Liver (tissue), 3 donors: ENCODE measurements around the gene CHSY1.

Experiments used
- EGR1 ChIP-seq, 2 donors: IDR thresholded peaks; 2 replicates each; pipeline ENCODE4 v1.6.1; 2016 to 2018; ENCODE audit warnings: antibody characterized with exemption in 2 of 2, low read depth in 2 of 2
- TF ChIP-seq, protein P1 (sequence below): fragments of 150-350 bp; IDR thresholded peaks from 2 replicates; pipeline ENCODE4 v1.5.1; 2017; ENCODE audit warnings: improper control_type of control experiment, low read depth, low read length; ENCODE audit not compliant: missing input control
- donor health status: healthy.
- donor health status: healthy.

DNA sequence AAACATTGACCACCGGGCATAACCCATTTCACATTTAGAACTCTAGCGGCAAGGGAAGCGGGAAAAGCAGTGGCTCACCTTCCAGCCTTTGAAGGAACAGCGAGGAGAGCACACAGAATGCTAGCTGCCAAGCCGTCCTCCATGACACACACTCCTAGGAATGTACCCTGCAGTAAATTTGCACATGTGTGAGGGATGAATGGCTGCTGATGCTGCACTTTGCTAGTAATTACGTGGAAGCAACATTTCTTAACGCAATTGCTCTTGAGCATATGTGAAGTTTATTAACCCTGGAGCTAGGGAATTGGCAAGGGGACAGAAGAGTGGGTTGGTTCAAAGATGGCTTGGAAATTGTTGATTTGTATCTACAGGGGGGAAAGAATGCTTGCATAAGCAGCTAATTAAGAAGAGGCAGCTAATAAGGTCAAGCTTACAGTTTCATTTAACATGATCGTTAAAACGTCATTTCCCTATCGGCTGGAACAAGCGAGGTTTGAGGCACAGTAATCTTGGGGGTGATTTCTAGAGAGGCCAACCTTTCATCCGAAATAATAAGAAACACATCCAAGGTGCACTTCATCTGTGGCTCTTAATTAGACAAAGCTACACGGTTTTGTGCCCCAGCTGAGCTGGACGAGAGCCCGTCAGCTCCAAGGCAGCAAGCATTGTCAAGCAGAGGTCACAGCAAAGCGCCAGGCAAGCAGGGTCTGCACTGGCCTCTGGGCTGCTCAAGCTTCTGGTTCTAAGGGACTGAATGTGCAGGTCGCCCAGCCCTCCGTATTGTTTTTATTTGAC lies 123.4 kb downstream of the CHSY1 start:
- TF ChIP-seq, protein P1, sequence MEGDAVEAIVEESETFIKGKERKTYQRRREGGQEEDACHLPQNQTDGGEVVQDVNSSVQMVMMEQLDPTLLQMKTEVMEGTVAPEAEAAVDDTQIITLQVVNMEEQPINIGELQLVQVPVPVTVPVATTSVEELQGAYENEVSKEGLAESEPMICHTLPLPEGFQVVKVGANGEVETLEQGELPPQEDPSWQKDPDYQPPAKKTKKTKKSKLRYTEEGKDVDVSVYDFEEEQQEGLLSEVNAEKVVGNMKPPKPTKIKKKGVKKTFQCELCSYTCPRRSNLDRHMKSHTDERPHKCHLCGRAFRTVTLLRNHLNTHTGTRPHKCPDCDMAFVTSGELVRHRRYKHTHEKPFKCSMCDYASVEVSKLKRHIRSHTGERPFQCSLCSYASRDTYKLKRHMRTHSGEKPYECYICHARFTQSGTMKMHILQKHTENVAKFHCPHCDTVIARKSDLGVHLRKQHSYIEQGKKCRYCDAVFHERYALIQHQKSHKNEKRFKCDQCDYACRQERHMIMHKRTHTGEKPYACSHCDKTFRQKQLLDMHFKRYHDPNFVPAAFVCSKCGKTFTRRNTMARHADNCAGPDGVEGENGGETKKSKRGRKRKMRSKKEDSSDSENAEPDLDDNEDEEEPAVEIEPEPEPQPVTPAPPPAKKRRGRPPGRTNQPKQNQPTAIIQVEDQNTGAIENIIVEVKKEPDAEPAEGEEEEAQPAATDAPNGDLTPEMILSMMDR: no peak
- no peak for TF ChIP-seq EGR1 (IDR thresholded peaks at IDR 0.05; ENCODE audit: low read depth in 2 of 2)
